Kasumi-1 (cell line): Measurements from ENCODE around the gene FDXR.

Experiments used
- DNase-seq, 2 experiments: peaks; one replicate each; lab custom pipeline; 2025; lab: John Stamatoyannopoulos, UW

FDXR gene

GRCh38 chr17:74833501-74834377, 39.1 kb downstream of the FDXR start:
- peak; percentile 45 to 59 for DNase-seq

- no peak for DNase-seq
Observed at GRCh38 chr17:74832421-74832820, 40.4 kb downstream of the FDXR start.

GRCh38 chr17:74831444-74832146, 41.2 kb downstream of the FDXR start:
- DNase-seq, result no peak

DNA sequence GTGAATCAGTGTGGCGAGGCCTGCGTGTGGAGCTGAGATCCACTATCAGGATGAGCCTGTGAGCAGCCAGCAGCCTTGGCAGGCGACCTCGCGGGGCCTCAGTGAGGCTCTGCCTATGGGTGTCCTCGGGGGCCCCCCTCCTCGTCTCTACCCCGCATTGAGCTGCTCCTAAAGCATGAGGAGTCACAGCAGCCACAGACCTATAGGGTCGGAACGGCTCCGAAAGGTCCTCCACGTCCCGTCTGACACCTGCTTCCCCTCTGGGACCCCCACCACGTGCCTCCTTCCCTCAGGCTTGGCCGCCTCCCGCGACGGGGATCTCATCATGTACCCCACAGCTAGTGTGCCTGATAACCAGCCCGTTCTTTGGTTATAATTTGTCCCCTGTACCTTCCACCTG, 41.9 kb downstream of the FDXR start:
- DNase-seq, result no peak

DNA sequence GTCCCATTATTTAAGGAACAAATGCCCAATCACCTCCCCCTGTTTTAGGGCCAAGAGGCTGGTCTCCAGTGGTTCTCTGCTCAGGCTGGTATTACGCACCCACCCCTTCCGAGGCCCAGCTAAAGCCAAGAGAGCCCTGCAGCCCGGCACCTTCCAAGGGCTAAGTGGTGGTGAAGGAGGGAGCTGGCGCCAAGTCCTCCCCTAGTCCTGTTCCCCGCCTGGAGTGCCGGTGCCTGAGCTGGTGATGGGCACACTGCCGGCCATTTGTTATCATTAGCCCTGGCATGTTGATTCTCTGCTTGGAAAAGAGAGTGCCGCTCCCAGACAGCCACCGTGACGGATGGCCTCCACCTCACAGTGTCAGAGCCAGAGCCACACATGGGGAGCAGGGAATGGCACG, 45.0 kb downstream of the FDXR start:
- no peak for DNase-seq

- DNase-seq, result no peak
Observed at GRCh38 chr17:74825952-74826719, 46.7 kb downstream of the FDXR start.

- DNase-seq, result no peak
Observed at GRCh38 chr17:74824961-74825627, 47.7 kb downstream of the FDXR start.

DNA sequence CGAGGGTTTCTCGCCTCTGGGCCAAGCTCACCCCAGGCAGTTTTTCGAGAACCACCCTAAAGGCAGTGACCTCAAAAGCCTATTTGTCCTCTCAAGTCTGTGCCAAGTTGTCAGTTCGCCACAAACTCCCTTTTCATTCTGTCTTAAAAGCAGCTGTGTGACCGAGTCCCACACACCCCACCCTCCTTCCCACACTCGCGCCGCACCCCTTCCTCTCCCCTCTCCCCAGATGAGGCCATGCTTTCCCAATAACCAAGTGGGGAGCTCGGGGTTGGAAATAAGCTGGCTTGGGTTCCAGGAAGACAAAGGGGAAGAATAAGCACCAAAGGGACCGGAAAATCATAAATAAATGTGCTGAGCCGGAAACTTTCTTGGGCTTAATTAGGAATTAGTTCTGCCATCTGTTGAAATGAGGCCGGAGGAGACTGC, 49.8 kb downstream of the FDXR start:
- DNase-seq, result no peak

- no peak for DNase-seq
Observed at GRCh38 chr17:74822335-74822938, 50.4 kb downstream of the FDXR start.

DNA sequence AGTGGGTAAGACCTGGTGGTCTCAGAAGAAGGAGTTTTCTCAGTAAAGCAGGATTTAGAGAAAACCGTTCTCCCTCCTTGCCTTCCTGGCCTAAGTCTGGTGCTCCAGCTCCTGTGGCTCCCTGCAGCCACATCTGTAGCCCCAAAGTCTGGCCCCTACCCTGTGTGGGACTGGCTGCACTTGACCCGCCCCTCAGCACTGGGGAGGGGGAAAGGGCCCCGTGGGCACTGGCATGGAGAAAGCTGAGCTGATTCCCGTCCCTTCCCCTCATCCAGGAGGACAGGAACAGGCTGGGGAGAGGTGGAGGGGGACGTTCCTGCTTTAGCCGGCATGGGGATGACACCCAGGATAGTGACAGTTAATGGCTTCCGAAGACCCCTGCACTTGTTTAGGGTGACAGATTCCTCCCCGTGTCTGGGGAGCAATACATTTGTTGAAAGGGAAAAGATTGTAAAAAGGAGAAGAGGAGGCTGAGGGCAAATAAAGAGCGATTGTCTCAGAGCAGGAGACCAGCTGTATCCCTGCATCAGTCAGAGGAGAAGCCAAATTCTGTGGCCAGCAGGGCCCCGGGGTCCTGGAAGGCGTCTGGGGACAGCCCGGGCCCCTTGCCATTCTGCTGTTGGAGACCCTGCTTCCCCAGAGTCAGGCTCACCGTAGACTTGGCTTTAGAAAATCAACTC, 51.0 kb downstream of the FDXR start:
- DNase-seq, result no peak

DNA sequence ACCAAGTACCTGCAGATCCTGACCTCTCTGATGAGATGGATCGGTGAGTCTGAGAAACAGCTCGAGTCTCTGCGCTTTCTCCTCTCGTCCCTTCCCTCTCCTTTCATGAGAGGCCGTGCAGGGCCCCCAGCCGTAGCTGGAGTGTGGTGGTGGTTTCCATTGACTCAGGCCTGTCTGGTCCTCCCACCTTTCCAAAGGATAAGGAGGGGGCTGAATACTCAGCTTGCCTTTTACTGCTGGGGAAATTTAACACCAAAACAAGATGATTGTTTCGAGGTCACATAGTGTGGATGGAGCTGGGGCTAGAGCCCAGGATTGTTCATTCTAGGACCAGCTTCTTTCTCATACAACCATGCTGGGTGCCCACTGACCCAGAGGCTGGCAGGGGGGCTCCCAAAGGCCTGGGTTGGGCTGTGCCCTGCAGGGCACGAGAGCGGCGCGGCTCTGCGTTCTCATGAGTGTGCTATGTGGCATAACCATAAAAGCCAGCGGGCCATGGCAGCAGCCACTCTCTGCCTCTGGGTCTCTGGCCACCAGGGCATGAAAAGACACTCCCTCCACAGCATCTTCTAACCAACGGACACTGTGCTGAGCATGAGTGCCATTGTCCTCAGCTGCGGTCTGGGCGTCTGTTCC, 52.9 kb downstream of the FDXR start:
- DNase-seq, result no peak

- no peak for DNase-seq
Observed at GRCh38 chr17:74818291-74818938, 54.4 kb downstream of the FDXR start.

DNA sequence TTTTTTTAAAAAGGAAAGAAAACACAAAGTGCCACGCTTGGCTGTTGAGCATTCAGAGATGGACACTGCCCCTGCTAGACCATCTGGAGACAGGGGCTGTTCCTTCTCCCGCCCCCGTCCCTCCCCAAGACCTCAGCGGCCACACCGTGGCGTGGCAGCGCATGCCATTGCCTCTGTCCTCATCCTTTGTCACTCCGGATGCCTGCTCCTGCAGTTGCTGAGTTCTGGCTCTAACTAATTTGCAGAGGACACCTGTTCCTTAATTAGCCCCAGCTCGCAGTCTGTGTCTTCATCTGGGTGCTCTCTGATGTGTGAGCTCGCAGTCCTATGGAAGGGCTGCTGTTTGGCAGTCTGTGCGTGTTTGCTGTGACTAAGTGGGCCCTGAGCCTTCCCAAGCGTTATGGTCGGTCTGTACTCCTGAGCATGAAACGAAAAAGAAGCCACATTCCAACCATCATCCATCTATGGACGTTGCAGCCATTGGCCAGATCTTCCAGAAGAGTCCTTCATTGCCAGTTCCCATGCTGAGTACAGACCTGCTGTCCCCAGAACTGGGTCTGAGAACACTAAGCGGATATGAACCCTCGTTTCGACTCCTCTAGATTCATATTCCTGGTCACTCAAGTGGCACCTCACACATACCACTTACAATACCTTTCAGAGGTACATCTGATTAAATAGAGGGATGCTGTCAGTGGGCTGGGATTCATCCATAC, 55.7 kb downstream of the FDXR start:
- no peak for DNase-seq

DNA sequence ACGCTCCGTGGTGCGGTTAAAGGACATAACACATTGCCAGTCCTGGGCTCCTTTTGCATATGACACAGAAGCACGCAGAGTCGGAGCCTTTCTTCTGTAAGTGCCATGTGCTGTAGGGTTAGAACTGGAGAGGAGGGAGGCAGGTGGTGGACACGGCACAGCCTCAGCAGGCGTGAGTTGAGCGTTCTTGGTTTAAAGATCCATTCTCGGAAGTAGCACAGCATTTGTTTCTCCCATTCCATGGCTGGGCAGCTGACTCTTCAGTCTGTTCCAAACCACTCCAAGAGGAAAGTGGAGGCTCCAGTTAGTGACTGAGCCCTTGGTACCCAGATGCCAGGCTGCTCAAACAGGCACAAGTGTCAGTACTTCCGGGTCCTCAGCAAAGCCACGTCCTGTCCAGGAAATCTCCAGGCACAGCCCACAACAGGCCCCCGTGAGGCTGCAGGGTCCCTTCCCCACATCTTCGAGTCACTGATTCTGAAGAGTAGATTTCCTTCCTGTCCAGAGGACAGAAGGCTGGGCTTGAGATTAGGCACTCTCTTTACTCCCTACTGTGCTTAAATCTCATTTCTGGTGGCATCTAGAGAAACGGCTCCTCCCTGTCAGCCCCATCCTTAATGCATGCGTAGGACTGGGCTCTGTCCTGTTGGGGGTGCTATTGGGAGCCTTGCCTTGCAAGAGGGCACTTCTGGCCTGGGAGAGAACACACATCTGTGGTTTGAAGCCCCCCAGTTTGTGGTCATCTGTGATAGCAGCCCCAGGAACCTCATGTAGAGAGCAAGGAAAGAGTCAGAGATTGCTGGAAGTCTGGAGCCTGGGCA, 57.0 kb downstream of the FDXR start:
- peak; percentile 54 to 66 for DNase-seq

- DNase-seq, result no peak
Observed at GRCh38 chr17:74815067-74815466, 57.7 kb downstream of the FDXR start.

DNA sequence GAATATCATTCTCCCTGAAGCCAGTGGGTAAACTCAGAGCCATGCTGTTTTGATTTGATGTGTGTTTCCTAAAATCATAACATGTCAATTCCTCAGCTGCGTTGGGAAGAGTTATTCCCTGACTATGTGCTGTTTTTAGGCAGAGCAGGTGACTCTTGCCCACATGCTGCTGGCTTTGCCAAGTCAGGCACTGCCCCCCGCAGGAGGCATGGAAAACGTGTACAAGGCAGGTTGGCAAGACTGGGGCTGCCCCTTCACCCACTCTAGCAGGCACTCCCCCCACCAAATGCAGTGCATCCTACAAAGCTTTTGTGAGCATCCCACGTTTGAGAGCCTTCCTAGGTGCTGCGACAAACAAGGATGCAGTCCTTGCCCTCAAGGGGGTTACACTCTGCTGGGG, 58.3 kb downstream of the FDXR start:
- no peak for DNase-seq
